Endothelial cell of umbilical vein (primary cell): ENCODE data around the gene BLM. TPM values are rescaled to one million over a fixed set of nuclear protein-coding genes. Genes with fewer than 3 reads are reported as not detected.

Source experiments
- BruUV-seq: library from RNA; stranded (reverse); fragments of 400-500 nt; replicated peaks from 2 replicates; lab custom pipeline; 2021; lab: Mats Ljungman, UMichigan
- CTCF ChIA-PET: fragments of 300-600, 350-600 bp; sonication (Branson Sonifier 250); formaldehyde crosslinking; loops from one replicate; lab custom pipeline; 2021; ENCODE audit warnings: antibody characterized with exemption, inconsistent platforms; lab: Charles Lee
- POLR2A ChIA-PET: fragments of 300-600, 350-600 bp; sonication (Branson Sonifier 250); formaldehyde crosslinking; loops from one replicate; lab custom pipeline; 2021; ENCODE audit warnings: antibody characterized with exemption, inconsistent platforms; lab: Charles Lee
- DNase-seq: peaks from one replicate; pipeline ENCODE4 v3.0.0-alpha.2; 2011; ENCODE audit warnings: low read depth, low spot score
- FAIRE-seq: peaks from 2 replicates; lab custom pipeline; 2011; peaks lifted over from hg19 to GRCh38; lab: Jason Lieb, UNC
- H2AFZ ChIP-seq: 2 replicates; pipeline ENCODE4 v1.6.0; 2012; ENCODE audit warnings: low read depth, low read length, control low read depth, inconsistent platforms
- H3K27ac ChIP-seq: 2 replicates; pipeline ENCODE4 v1.5.1; 2011; ENCODE audit warnings: low read depth, mild to moderate bottlenecking, control low read depth, low read length, moderate library complexity; ENCODE audit not compliant: insufficient read depth
- H3K27me3 ChIP-seq, 2 experiments: 2 replicates each; pipeline versions ENCODE4 v1.6.0 to v1.6.1; 2011; ENCODE audit warnings: low read length in 2 of 2, mixed read lengths in 1 of 2; ENCODE audit not compliant: control insufficient read depth in 2 of 2, insufficient read depth in 2 of 2
- H3K36me3 ChIP-seq, 2 experiments: 2 replicates in 1 of 2; 3 replicates in 1 of 2; pipeline ENCODE4 v1.5.1; 2011; ENCODE audit warnings: low read length in 2 of 2, mild to moderate bottlenecking in 1 of 2, moderate library complexity in 1 of 2; ENCODE audit not compliant: control insufficient read depth in 2 of 2, insufficient read depth in 2 of 2; ENCODE audit errors: extremely low read depth in 1 of 2
- H3K4me1 ChIP-seq: 3 replicates; pipeline ENCODE4 v1.5.1; 2011; ENCODE audit warnings: mild to moderate bottlenecking, low read length; ENCODE audit not compliant: control insufficient read depth, insufficient read depth; ENCODE audit errors: extremely low read depth
- H3K4me2 ChIP-seq: 2 replicates; pipeline ENCODE4 v1.6.1; 2011; ENCODE audit warnings: low read length, control low read depth, mixed read lengths; ENCODE audit not compliant: insufficient read depth
- H3K4me3 ChIP-seq, 3 experiments: fragments of 200-600 bp in 1 of 3; sonication (generic), shearing (Covaris generic) in 1 of 3; replicated peaks in 1 of 3; 2 replicates each; pipeline ENCODE4 v1.5.1; 2011 to 2016; ENCODE audit warnings: control low read depth in 3 of 3, low read length in 3 of 3, mild to moderate bottlenecking in 2 of 3, inconsistent platforms in 1 of 3, low read depth in 1 of 3, moderate library complexity in 1 of 3; ENCODE audit not compliant: insufficient read depth in 1 of 3
- H3K79me2 ChIP-seq: 2 replicates; pipeline ENCODE4 v1.6.0; 2012; ENCODE audit warnings: low read length, inconsistent platforms; ENCODE audit not compliant: control insufficient read depth, insufficient read depth
- H3K9ac ChIP-seq: replicated peaks from 2 replicates; pipeline ENCODE3; 2011; ENCODE audit warnings: low read length, control low read depth; ENCODE audit not compliant: insufficient read depth; ENCODE audit errors: extremely low read depth
- H3K9me1 ChIP-seq: replicated peaks from 3 replicates; pipeline ENCODE4 v1.6.0; 2011; ENCODE audit warnings: mild to moderate bottlenecking, low read length; ENCODE audit not compliant: control insufficient read depth, insufficient read depth; ENCODE audit errors: extremely low read depth
- H3K9me3 ChIP-seq: replicated peaks from 2 replicates; pipeline ENCODE4 v1.5.1; 2012; ENCODE audit warnings: low read length, inconsistent platforms; ENCODE audit not compliant: control insufficient read depth, insufficient read depth
- H4K20me1 ChIP-seq: replicated peaks from 2 replicates; pipeline ENCODE3; 2011; ENCODE audit warnings: mild to moderate bottlenecking, low read length; ENCODE audit not compliant: control insufficient read depth, insufficient read depth; ENCODE audit errors: extremely low read depth
- FOS ChIP-seq: IDR thresholded peaks from 2 replicates; pipeline ENCODE4 v1.6.1; 2011; ENCODE audit warnings: mild to moderate bottlenecking, low read length, moderate library complexity, borderline replicate concordance; ENCODE audit not compliant: insufficient read depth
- GATA2 ChIP-seq: IDR thresholded peaks from 2 replicates; pipeline ENCODE4 v1.7.0; 2011; ENCODE audit warnings: low read depth, mild to moderate bottlenecking, moderate library complexity, mixed read lengths, low read length; ENCODE audit not compliant: insufficient read length, insufficient read depth
- JUN ChIP-seq: IDR thresholded peaks from 2 replicates; pipeline ENCODE4 v1.6.1; 2011; ENCODE audit warnings: borderline replicate concordance, low read depth; ENCODE audit not compliant: insufficient read length, insufficient read depth
- MYC ChIP-seq: IDR thresholded peaks from one replicate; pipeline ENCODE4 v1.6.1; 2011; ENCODE audit warnings: mild to moderate bottlenecking, low read depth, low read length
- POLR2A ChIP-seq: IDR thresholded peaks from 2 replicates; pipeline ENCODE4 v1.6.1; 2012; ENCODE audit warnings: low read depth, mild to moderate bottlenecking, control low read depth, low read length
- POLR2AphosphoS5 ChIP-seq: IDR thresholded peaks from 2 replicates; pipeline ENCODE4 v1.6.1; 2012; ENCODE audit warnings: low read depth, mild to moderate bottlenecking, control low read depth, low read length, moderate library complexity; ENCODE audit not compliant: insufficient read depth
- dilution Hi-C: fragments of 300-500 bp; cut with MboI; formaldehyde crosslinking; loops from one replicate; pipeline ENCODE4 v1.15.0; 2019; ENCODE audit warnings: low sequenced_read_pairs; ENCODE audit not compliant: extremely low pct_ligation_motif_present
- intact Hi-C: fragments of 100-400 bp; cut with micrococcal nuclease; formaldehyde crosslinking; loops from one replicate; pipeline ENCODE4 v1.10.0; 2022
- polyA plus RNA-seq, 4 experiments: library from polyadenylated mRNA; depleted of rRNA in 3 of 4; stranded (reverse) in 3 of 4; unstranded in 1 of 4; fragments of >200 nt; gene quantifications; 2 replicates each; pipeline versions ENCODE4 v1.2.1 to v1.2.3, GENCODE V29; 2011 to 2012; ENCODE audit warnings: missing spikeins in 1 of 4
- total RNA-seq: library from RNA; stranded (reverse); gene quantifications from 2 replicates; pipeline ENCODE4 v1.2.3, GENCODE V29; 2021
- TF ChIP-seq, protein P1 (sequence below), 2 donors: IDR thresholded peaks; 1 replicate in 1 of 2; 2 replicates in 1 of 2; pipeline ENCODE4 v1.5.1; 2011; ENCODE audit warnings: low read length in 2 of 2, mild to moderate bottlenecking in 2 of 2, moderate library complexity in 2 of 2, control low read depth in 1 of 2, inconsistent platforms in 1 of 2, low read depth in 1 of 2; ENCODE audit not compliant: insufficient read depth in 1 of 2; ENCODE audit errors: extremely low read depth in 1 of 2
- TF ChIP-seq, protein P2 (sequence below): IDR thresholded peaks from 2 replicates; pipeline ENCODE4 v1.6.1; 2011; ENCODE audit not compliant: insufficient read depth, insufficient read length

Gene BLM
- total and polyA plus RNA-seq, 2 donors (not counting 3 experiments of a cell fraction or from before 2014, with no cell fraction given): 3.8 to 17.3 TPM

DNA sequence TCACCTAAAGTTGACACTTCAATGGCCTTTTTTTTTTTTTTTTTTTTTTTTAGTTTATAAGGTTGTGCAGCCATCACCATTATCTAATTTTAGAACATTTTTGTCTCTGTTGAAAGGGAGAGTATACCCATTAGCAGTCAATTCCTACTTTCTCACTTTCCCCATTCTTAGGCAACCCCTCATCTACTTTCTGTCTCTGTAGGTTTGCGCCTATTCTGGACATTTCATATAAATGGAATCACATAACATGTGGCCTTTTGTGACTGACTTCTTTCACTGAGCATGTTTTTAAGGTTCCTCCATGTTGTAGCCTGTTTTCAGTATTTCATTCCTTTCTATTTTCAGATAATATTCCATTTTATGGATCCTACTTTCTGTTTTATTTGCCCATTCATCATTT is 56.3 kb downstream of the BLM start:
- intact Hi-C loops: no loop called here
- no peak overlapping the region for H3K9ac ChIP-seq
- no peak for FAIRE-seq

More for the DNA sequence above, 56.3 kb downstream of the BLM start:
- no peaks in the 10 kb centered on the region for H4K20me1 ChIP-seq
- TF ChIP-seq, protein P1, sequence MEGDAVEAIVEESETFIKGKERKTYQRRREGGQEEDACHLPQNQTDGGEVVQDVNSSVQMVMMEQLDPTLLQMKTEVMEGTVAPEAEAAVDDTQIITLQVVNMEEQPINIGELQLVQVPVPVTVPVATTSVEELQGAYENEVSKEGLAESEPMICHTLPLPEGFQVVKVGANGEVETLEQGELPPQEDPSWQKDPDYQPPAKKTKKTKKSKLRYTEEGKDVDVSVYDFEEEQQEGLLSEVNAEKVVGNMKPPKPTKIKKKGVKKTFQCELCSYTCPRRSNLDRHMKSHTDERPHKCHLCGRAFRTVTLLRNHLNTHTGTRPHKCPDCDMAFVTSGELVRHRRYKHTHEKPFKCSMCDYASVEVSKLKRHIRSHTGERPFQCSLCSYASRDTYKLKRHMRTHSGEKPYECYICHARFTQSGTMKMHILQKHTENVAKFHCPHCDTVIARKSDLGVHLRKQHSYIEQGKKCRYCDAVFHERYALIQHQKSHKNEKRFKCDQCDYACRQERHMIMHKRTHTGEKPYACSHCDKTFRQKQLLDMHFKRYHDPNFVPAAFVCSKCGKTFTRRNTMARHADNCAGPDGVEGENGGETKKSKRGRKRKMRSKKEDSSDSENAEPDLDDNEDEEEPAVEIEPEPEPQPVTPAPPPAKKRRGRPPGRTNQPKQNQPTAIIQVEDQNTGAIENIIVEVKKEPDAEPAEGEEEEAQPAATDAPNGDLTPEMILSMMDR (IDR thresholded peaks at IDR 0.05; ENCODE audit: extremely low read depth in 1 of 2, insufficient read depth in 1 of 2, low read depth in 1 of 2, low read length in 2 of 2): no peak
- no peak for TF ChIP-seq POLR2AphosphoS5
- TF ChIP-seq, protein P2, sequence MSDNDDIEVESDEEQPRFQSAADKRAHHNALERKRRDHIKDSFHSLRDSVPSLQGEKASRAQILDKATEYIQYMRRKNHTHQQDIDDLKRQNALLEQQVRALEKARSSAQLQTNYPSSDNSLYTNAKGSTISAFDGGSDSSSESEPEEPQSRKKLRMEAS: no peak
- no peak for TF ChIP-seq FOS
- no peak for TF ChIP-seq GATA2
- TF ChIP-seq JUN: no peak
- no peak for TF ChIP-seq MYC
- TF ChIP-seq POLR2A: no peak
- ChIA-PET CTCF (no interaction called here), POLR2A (no interaction called here)
- no peak overlapping the region for H3K4me3 ChIP-seq
- no TSS peak for BruUV-seq
- no peak overlapping the region for H2AFZ ChIP-seq
- no peak overlapping the region for H3K4me2 ChIP-seq
- no peaks in the 10 kb centered on the region for H3K9me1 ChIP-seq
- no peaks in the 10 kb centered on the region for H3K36me3 ChIP-seq
- no peaks in the 10 kb centered on the region for H3K79me2 ChIP-seq
- peaks cover 7% of the 10 kb centered on the region for H3K4me1 ChIP-seq
- H3K9me3 ChIP-seq: no peaks in the 10 kb centered on the region
- DNase-seq: no peak
- no peaks in the 10 kb centered on the region for H3K27me3 ChIP-seq
- dilution Hi-C loops: no loop called here
- no peak overlapping the region for H3K27ac ChIP-seq
